Measurements from ENCODE around the gene CCDC33.

Gene CCDC33

DNA sequence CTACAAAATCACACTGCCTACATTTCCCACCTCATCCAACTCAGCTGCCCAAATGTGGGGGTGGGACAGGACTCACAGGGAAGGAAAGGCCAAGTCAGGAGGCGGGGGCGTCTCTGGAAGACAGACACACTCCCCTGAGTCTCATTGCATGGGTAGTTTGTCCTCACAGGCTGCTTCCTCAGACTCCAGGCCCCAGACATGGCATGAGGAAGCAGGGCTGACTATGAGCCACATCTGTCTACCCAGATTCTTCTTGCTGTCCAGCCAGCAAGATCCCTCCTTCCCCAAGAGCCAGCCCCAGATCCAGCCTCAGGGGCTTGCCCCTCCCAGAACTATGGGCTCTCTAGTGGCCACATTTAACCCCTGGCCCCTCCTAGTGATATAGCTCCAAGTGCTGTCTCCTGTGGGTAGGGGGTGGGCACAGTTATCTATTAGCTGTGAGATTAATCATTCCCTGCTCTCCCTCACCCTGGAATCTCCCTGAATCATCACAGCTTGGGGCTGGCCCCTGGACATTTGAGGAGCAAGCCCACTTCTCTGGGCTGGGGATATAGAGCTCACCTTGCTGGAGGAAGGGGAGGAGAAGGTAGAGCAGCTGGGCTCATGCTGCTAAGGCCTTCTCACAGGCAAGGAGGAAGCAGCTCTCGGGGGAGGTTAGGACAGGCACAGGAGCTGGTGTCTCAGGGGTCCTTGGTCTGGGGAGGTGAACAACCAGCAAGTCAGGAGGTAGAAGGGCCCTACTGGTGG, 2.1 kb upstream of the CCDC33 start:
- no peak overlapping the region for H3K4me2 ChIP-seq (ENCODE audit: insufficient read depth, low read length)
- H3K4me1 ChIP-seq (ENCODE audit: insufficient read depth, low read length) = no peaks in the 10 kb centered on the region
- TF ChIP-seq EZH2 (IDR thresholded peaks at IDR 0.05; ENCODE audit: borderline replicate concordance, low read depth, low read length, severe bottlenecking) = no peak
- TF ChIP-seq, protein P1, sequence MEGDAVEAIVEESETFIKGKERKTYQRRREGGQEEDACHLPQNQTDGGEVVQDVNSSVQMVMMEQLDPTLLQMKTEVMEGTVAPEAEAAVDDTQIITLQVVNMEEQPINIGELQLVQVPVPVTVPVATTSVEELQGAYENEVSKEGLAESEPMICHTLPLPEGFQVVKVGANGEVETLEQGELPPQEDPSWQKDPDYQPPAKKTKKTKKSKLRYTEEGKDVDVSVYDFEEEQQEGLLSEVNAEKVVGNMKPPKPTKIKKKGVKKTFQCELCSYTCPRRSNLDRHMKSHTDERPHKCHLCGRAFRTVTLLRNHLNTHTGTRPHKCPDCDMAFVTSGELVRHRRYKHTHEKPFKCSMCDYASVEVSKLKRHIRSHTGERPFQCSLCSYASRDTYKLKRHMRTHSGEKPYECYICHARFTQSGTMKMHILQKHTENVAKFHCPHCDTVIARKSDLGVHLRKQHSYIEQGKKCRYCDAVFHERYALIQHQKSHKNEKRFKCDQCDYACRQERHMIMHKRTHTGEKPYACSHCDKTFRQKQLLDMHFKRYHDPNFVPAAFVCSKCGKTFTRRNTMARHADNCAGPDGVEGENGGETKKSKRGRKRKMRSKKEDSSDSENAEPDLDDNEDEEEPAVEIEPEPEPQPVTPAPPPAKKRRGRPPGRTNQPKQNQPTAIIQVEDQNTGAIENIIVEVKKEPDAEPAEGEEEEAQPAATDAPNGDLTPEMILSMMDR (IDR thresholded peaks at IDR 0.05; ENCODE audit: borderline replicate concordance, extremely low read depth, low read length, poor library complexity, severe bottlenecking) = no peak
- no peak overlapping the region for H3K9ac ChIP-seq (ENCODE audit: low read depth, low read length)
- H3K27ac ChIP-seq (ENCODE audit: low read length) = no peak overlapping the region
- H2AFZ ChIP-seq (ENCODE audit: low read depth, low read length) = no peak overlapping the region
- no peak overlapping the region for H3K4me3 ChIP-seq (ENCODE audit: low read depth in 1 of 2, low read length in 2 of 2)
- DNase-seq (no peak), ATAC-seq (ENCODE audit: insufficient read depth, low read depth) (no peak)
- no peaks in the 10 kb centered on the region for H3K9me3 ChIP-seq (ENCODE audit: insufficient read depth, low read length, severe bottlenecking)
- peaks cover 11% of the 10 kb centered on the region for H3K27me3 ChIP-seq (ENCODE audit: insufficient read depth, low read length, poor library complexity)
- no peaks in the 10 kb centered on the region for H3K36me3 ChIP-seq (ENCODE audit: insufficient read depth, low read length)
- no peaks in the 10 kb centered on the region for H4K20me1 ChIP-seq (ENCODE audit: insufficient read depth, low read length)
- H3K79me2 ChIP-seq (ENCODE audit: insufficient read depth, low read length) = no peaks in the 10 kb centered on the region

DNA sequence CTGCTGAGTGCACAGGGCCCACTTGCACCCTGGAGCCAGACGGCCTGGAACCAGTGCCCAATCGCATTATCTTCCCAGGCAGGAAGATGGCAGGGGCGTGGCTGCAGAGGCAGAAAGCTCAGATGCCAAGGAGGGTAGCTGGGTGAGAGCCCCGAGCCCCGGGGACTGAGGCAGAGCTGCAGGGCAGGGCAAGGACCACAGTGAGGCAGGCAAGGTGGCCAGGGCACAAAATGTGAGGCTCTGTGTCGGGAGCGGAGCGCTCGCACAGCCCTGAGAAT, 1.6 kb upstream of the CCDC33 start:
- no peak overlapping the region for H3K27ac ChIP-seq (ENCODE audit: low read length)
- H3K4me3 ChIP-seq (ENCODE audit: low read depth in 1 of 2, low read length in 2 of 2) = no peak overlapping the region
- no peak for DNase-seq
- H3K36me3 ChIP-seq (ENCODE audit: insufficient read depth, low read length) = no peaks in the 10 kb centered on the region
- no peaks in the 10 kb centered on the region for H3K9me3 ChIP-seq (ENCODE audit: insufficient read depth, low read length, severe bottlenecking)
- no peak overlapping the region for H2AFZ ChIP-seq (ENCODE audit: low read depth, low read length)
- H4K20me1 ChIP-seq (ENCODE audit: insufficient read depth, low read length) = no peaks in the 10 kb centered on the region
- no peak overlapping the region for H3K4me2 ChIP-seq (ENCODE audit: insufficient read depth, low read length)
- H3K27me3 ChIP-seq (ENCODE audit: insufficient read depth, low read length, poor library complexity) = peaks cover 11% of the 10 kb centered on the region
- TF ChIP-seq, protein P1 (IDR thresholded peaks at IDR 0.05; ENCODE audit: borderline replicate concordance, extremely low read depth, low read length, poor library complexity, severe bottlenecking) = no peak
- TF ChIP-seq EZH2 (IDR thresholded peaks at IDR 0.05; ENCODE audit: borderline replicate concordance, low read depth, low read length, severe bottlenecking) = no peak
- no peaks in the 10 kb centered on the region for H3K4me1 ChIP-seq (ENCODE audit: insufficient read depth, low read length)
- ATAC-seq (ENCODE audit: insufficient read depth, low read depth) = no peak
- H3K79me2 ChIP-seq (ENCODE audit: insufficient read depth, low read length) = no peaks in the 10 kb centered on the region
- H3K9ac ChIP-seq (ENCODE audit: low read depth, low read length) = no peak overlapping the region

DNA sequence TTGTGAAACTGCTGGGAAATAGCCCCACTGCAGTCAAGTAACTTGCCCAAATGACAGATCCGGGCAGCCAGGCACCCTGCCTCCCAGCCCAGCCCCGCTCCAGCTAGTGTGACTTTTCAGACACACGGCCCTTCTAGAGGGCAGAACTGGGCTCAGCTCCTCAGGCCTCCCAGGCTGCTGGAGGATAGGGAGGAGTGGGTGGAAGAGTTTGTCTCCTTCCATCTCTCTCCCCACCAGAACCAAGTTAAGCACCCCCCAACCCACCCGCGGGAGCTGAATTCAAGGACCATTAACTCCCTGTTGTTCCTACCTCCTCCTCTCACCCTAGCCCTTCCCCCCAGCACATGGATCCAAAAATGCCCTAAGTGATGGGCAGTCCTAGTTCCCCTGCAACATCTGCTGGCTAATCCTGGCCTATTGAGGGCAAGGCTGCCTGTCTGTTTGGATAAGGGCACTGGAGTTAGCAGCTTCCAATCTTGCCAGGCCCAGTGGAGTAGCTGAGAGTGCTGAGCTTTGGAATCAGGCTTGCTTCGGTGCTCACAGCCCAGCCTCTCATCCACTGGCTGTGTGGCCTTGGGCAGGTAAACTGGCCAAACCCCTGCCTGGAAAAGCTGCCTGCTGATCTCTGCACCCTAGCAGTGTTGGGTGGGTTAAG, 3.1 kb downstream of the CCDC33 start:
- TF ChIP-seq, protein P1 (IDR thresholded peaks at IDR 0.05; ENCODE audit: borderline replicate concordance, extremely low read depth, low read length, poor library complexity, severe bottlenecking) = no peak
- no peak for TF ChIP-seq EZH2 (IDR thresholded peaks at IDR 0.05; ENCODE audit: borderline replicate concordance, low read depth, low read length, severe bottlenecking)
- H3K79me2 ChIP-seq (ENCODE audit: insufficient read depth, low read length) = no peaks in the 10 kb centered on the region
- no peak overlapping the region for H3K27ac ChIP-seq (ENCODE audit: low read length)
- no peak overlapping the region for H3K4me3 ChIP-seq (ENCODE audit: low read depth in 1 of 2, low read length in 2 of 2)
- no peaks in the 10 kb centered on the region for H3K36me3 ChIP-seq (ENCODE audit: insufficient read depth, low read length)
- H3K9me3 ChIP-seq (ENCODE audit: insufficient read depth, low read length, severe bottlenecking) = no peaks in the 10 kb centered on the region
- H2AFZ ChIP-seq (ENCODE audit: low read depth, low read length) = no peak overlapping the region
- H4K20me1 ChIP-seq (ENCODE audit: insufficient read depth, low read length) = no peaks in the 10 kb centered on the region
- H3K27me3 ChIP-seq (ENCODE audit: insufficient read depth, low read length, poor library complexity) = peaks cover 4% of the 10 kb centered on the region
- no peak overlapping the region for H3K9ac ChIP-seq (ENCODE audit: low read depth, low read length)
- ATAC-seq (ENCODE audit: insufficient read depth, low read depth) = no peak
- no peak overlapping the region for H3K4me2 ChIP-seq (ENCODE audit: insufficient read depth, low read length)
- DNase-seq = no peak
- no peaks in the 10 kb centered on the region for H3K4me1 ChIP-seq (ENCODE audit: insufficient read depth, low read length)

Data from DND-41 (cell line).